ENCODE data around the gene TMSB4Y. TPM values are rescaled to one million over a fixed set of nuclear protein-coding genes. Genes with fewer than 3 reads are reported as not detected.

TMSB4Y gene
- total RNA-seq, 2 donors from 2014 or later = 4.3 to 10.1 TPM

- Histone ChIP-seq H3K27me3 (replicated peaks; ENCODE audit: insufficient read depth) (no peaks in the 10 kb centered on the region), H3K36me3 (no peaks in the 10 kb centered on the region), H3K9me3 (no peaks in the 10 kb centered on the region), H3K4me3 (no peak overlapping the region), H3K27ac (no peak overlapping the region), H3K4me1 (replicated peaks) (no peaks in the 10 kb centered on the region)
- 26% methylated on average over 10 of the region's 10 CpGs for WGBS
- no peak for DNase-seq (ENCODE audit: low spot score)
- TF ChIP-seq CTCF (IDR thresholded peaks at IDR 0.05) = peak in 2 of 4 experiments; percentile 37 to 45
- TF ChIP-seq POLR2A (IDR thresholded peaks at IDR 0.05) = no peak
- intact Hi-C loops (cut with DNase I) = no loop called here
These were observed 34.9 kb downstream of the TMSB4Y start for GRCh38 chrY:13738618-13739017.

GRCh38 chrY:13751289-13752071 lies 47.8 kb downstream of the TMSB4Y start:
- H3K4me3 ChIP-seq = peak overlapping the region; percentile 30 to 34
- TF ChIP-seq CTCF (IDR thresholded peaks at IDR 0.05) = peak in 1 of 4 experiments; percentile 32
- no peak for TF ChIP-seq POLR2A (IDR thresholded peaks at IDR 0.05)
- no peak for TF ChIP-seq POLR2AphosphoS5 (IDR thresholded peaks at IDR 0.05)
- intact Hi-C loops (cut with DNase I) = no loop called here
- no peak overlapping the region for H3K27ac ChIP-seq
- no peaks in the 10 kb centered on the region for H3K9me3 ChIP-seq
- DNase-seq (ENCODE audit: low spot score) = peak; percentile 17
- WGBS = 0% methylated on average over 10 of the region's 60 CpGs
- no peaks in the 10 kb centered on the region for H3K4me1 ChIP-seq (replicated peaks)
- H3K27me3 ChIP-seq (replicated peaks; ENCODE audit: insufficient read depth) = no peaks in the 10 kb centered on the region
- no peaks in the 10 kb centered on the region for H3K36me3 ChIP-seq

- Histone ChIP-seq H3K4me3 (no peak overlapping the region), H3K9me3 (no peaks in the 10 kb centered on the region), H3K27ac (no peak overlapping the region), H3K4me1 (replicated peaks) (no peaks in the 10 kb centered on the region), H3K36me3 (no peaks in the 10 kb centered on the region), H3K27me3 (replicated peaks; ENCODE audit: insufficient read depth) (no peaks in the 10 kb centered on the region)
- no peak for TF ChIP-seq POLR2A (IDR thresholded peaks at IDR 0.05)
- TF ChIP-seq CTCF (IDR thresholded peaks at IDR 0.05) = no peak
- no peak for TF ChIP-seq POLR2AphosphoS5 (IDR thresholded peaks at IDR 0.05)
- intact Hi-C loops (cut with DNase I) = no loop called here
- WGBS = no CpG with 5 or more reads among the region's 1 CpG
- DNase-seq (ENCODE audit: low spot score) = no peak
These were observed 51.0 kb downstream of the TMSB4Y start for GRCh38 chrY:13754661-13755060.

Other genes starting within 250 kb of the TMSB4Y start
- gene UTY, start 223.9 kb upstream of the TMSB4Y start, total RNA-seq = 10 to 100 TPM; 25.6 to 39.8 TPM